ENCODE data around the gene ZBTB7B. TPM values are rescaled to one million over a fixed set of nuclear protein-coding genes. Genes with fewer than 3 reads are reported as not detected.

Gene ZBTB7B
- total RNA-seq, 2 experiments from 2014 or later = 16.3 to 23.2 TPM

DNA sequence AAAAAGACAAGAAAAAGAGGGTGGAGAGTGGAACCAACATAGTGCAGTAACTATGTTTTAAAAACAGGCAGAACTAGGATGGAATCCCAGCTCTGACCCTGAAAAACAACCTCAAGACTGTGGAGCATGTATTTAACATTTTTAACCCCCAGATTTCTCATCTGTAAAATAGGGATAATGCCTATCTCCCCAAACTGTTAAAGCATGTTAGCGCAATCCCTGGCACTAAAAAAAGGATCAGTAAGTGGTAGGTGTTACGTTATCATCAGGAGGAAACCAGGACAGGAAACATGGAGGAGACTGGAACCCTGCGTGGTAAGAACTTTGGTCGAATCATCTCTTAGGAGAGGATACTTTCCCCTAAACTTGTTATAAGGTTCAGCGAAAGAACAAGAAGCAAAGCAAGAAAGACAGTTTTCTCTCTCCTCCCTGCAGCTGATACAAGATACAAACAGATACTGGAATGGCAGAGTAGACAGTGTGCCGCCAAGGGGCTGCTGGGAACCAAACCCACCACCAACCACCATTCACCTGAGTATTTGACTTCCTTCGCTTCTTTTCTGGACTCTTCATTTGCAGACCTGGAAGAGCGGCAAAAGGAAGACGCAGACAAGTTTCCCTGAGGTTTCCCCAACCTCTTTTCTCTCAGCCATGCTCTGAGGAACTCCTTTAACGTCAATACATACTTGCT is 42.0 kb upstream of the ZBTB7B start:
- Histone ChIP-seq H3K79me2 (ENCODE audit: insufficient read depth, low read depth, low read length) (peaks cover 21% of the 10 kb centered on the region), H3K9me2 (ENCODE audit: insufficient read depth, low read length) (no peaks in the 10 kb centered on the region), H2AFZ (ENCODE audit: low read length) (no peak overlapping the region), H4K20me1 (ENCODE audit: insufficient read depth, low read length) (0 out of 2 replicates have a peak, but pooled peaks cover 4% of the 10 kb centered on the region), H3K4me2 (ENCODE audit: low read length) (peak overlapping the region; percentile 88), H3K36me3 (ENCODE audit: insufficient read depth, low read length) (peaks cover 62% of the 10 kb centered on the region), H3K9me3 (ENCODE audit: low read length) (no peaks in the 10 kb centered on the region), H3K4me3 (ENCODE audit: low read depth, low read length, poor library complexity, severe bottlenecking) (peak overlapping the region; percentile 82), H3K27ac (ENCODE audit: low read depth, low read length, poor library complexity, severe bottlenecking) (peak overlapping the region; percentile 77), H3K4me1 (ENCODE audit: insufficient read depth, low read length, poor library complexity, severe bottlenecking) (peaks cover 39% of the 10 kb centered on the region)
- CTCF ChIA-PET (ENCODE audit: unreplicated experiment) = no interaction called here
- BruUV-seq (replicated peaks) = TSS peak; percentile 39
- peak; percentile 36 for DNase-seq (ENCODE audit: low spot score)
- POLR2A ChIA-PET = interaction anchor here (0.5 to 1.5 kb wide), 4 partner anchors 9 to 26 kb away, joined by 3 to 6 read pairs (median 4); partner anchors contain the start of gene FLAD1
- no peak for TF ChIP-seq EZH2phosphoT487 (IDR thresholded peaks at IDR 0.05; ENCODE audit: borderline replicate concordance, low read depth, low read length)
- TF ChIP-seq, protein P1, sequence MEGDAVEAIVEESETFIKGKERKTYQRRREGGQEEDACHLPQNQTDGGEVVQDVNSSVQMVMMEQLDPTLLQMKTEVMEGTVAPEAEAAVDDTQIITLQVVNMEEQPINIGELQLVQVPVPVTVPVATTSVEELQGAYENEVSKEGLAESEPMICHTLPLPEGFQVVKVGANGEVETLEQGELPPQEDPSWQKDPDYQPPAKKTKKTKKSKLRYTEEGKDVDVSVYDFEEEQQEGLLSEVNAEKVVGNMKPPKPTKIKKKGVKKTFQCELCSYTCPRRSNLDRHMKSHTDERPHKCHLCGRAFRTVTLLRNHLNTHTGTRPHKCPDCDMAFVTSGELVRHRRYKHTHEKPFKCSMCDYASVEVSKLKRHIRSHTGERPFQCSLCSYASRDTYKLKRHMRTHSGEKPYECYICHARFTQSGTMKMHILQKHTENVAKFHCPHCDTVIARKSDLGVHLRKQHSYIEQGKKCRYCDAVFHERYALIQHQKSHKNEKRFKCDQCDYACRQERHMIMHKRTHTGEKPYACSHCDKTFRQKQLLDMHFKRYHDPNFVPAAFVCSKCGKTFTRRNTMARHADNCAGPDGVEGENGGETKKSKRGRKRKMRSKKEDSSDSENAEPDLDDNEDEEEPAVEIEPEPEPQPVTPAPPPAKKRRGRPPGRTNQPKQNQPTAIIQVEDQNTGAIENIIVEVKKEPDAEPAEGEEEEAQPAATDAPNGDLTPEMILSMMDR (conservative IDR thresholded peaks at IDR 0.05; ENCODE audit: low read length) = no peak
- intact Hi-C loops (cut with micrococcal nuclease; ENCODE audit: unreplicated experiment) = loop anchor here (1.0 to 5.0 kb wide), 4 partner anchors 14 to 102 kb away; partner anchors contain the start of genes CKS1B and EFNA4

DNA sequence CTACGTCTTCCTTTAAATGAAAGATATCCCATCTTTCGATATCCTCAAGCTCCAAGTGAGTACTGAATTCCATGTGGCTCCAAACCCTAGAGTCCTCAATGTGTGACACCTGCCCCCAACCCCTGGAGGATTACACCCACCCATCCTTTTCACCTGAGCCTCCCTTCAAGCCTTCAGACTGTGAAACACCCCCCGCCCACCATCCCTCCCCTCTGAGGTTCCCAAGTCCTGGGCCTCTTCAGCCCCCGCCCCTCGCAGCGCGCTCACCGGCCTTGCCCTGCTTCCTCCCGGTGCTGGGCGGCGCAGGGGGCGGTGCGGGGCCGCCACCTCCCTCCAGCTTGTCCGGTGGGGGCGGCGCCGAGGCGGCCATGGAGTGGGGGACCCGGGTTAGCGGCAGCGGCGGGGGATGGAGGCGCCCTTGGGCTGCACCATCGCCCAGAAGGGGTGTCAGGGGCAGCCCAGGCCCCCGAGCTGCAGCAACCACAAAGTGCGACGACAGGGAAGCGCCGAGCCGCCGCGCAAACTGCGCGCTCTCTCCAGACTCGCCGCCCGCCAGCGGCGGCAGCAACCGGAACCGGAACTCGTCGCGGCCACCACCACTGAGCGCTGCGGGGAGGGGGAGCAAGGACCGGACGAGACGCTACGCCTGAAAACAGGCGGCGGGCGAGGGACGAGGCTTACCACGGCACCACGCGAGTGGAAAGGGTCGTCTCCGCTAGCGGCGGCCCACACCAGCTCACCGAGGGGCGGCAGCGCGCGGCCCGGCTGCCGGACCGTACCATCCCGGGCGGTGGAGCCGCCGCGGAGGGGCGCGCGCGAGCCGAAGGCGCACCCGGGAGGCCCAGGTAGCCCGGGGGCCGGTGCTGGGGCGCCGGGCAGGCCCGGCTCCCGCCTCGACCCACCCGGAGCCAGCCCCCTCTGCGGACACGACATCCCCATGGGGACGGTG is 41.1 kb upstream of the ZBTB7B start, which contains the start of gene PYGO2:
PYGO2 (minus strand) TSS at position 576 of the 949 bp plus-strand sequence; CDS start at position 370, 206 bp downstream.
- no peaks in the 10 kb centered on the region for H3K9me2 ChIP-seq (ENCODE audit: insufficient read depth, low read length)
- POLR2A ChIA-PET = interaction anchor here (0.5 to 1.5 kb wide), 4 partner anchors 10 to 27 kb away, joined by 3 to 6 read pairs (median 4); partner anchors contain the start of gene FLAD1
- CTCF ChIA-PET (ENCODE audit: unreplicated experiment) = no interaction called here
- H3K27ac ChIP-seq (ENCODE audit: low read depth, low read length, poor library complexity, severe bottlenecking) = peak within 1 kb of the TSS; percentile 77
- intact Hi-C loops (cut with micrococcal nuclease; ENCODE audit: unreplicated experiment) = loop anchor here (1.0 to 5.0 kb wide), 4 partner anchors 13 to 101 kb away; partner anchors contain the start of genes CKS1B and EFNA4
- H3K4me2 ChIP-seq (ENCODE audit: low read length) = peak within 1 kb of the TSS; percentile 88
- peaks cover 21% of the 10 kb centered on the region for H3K79me2 ChIP-seq (ENCODE audit: insufficient read depth, low read depth, low read length)
- H3K36me3 ChIP-seq (ENCODE audit: insufficient read depth, low read length) = peaks cover 71% of the 10 kb centered on the region
- peak within 1 kb of the TSS; percentile 82 for H3K4me3 ChIP-seq (ENCODE audit: low read depth, low read length, poor library complexity, severe bottlenecking)
- BruUV-seq (replicated peaks) = no TSS peak
- TF ChIP-seq EZH2phosphoT487 (IDR thresholded peaks at IDR 0.05; ENCODE audit: borderline replicate concordance, low read depth, low read length) = no peak
- TF ChIP-seq, protein P1 (conservative IDR thresholded peaks at IDR 0.05; ENCODE audit: low read length) = peak; percentile 80
- H3K4me1 ChIP-seq (ENCODE audit: insufficient read depth, low read length, poor library complexity, severe bottlenecking) = peaks cover 35% of the 10 kb centered on the region
- H3K9me3 ChIP-seq (ENCODE audit: low read length) = no peaks in the 10 kb centered on the region
- DNase-seq (ENCODE audit: low spot score) = peak; percentile 88
- H4K20me1 ChIP-seq (ENCODE audit: insufficient read depth, low read length) = 0 out of 2 replicates have a peak, but pooled peaks cover 4% of the 10 kb centered on the region
- peak within 1 kb of the TSS; percentile 61; the same call in 1 of the 2 replicates for H2AFZ ChIP-seq (ENCODE audit: low read length)

Measured in OCI-LY7 (cell line).